ENCODE data around the gene GPAM.
A peak's percentile ranks its signal among the peaks of the same experiment; 100 is the strongest.

GPAM gene

DNA sequence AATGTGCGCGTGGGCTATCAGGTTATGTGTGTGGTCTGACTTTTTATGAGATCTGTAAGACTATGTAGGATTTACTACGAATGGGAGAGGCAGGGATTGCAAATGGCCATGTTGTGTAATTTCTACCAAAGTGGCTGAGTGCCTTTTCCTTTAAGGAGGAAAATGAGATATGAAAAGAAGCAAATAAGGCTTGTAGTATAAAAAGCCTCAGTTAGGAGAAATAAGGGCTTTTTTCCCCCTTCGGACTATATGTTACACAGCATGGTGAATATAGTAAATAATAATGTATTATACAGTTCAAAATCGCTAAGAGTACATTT, 447 bp upstream of the GPAM start:
- no peak for DNase-seq (ENCODE audit: low spot score)

DNA sequence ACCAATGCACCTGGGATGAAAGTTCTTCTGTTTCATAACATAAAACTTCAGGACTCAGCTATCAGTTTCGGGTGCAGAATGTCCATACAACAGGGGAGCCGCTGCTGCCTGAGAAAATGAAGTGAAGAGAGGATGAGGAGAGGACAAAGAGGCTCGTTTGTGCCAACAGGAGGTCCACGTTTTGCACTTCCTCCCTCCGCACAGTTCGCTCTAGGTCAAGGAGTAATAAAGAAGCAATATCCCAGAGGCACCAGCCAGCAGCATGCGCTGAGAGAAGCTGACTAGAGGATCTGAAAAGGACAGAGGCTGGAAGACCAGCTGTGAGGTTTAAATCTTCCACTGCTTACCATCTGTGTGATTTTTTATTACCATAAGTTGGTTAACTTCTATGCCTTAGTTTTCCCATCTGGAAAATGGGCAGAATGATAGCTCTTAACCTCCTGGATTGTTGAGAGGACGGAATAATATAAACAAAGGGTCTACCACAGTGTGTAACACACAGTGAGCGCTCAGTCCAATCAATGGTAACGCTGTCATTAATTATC, 709 bp downstream of the GPAM start:
- DNase-seq (ENCODE audit: low spot score) = peak; percentile 2

DNA sequence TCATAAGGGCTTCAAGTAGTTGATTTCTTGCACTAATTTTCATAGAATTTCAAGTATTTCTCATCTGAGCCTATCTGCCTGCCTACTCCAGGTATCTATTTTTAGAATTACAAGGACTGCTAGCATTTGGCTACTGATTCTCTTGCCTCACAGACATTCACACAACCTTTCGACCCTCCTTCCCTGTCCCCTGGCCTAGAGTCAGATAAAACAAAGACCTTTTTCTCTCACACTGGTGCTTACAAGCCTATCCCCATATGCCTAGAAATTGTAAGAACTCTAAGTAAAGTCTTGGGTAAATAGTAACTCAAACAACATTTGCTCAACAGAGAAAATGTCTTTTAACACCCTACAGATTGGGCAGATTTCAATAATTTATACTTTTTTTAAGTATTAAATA, 6.3 kb downstream of the GPAM start:
- no peak for DNase-seq (ENCODE audit: low spot score)

DNA sequence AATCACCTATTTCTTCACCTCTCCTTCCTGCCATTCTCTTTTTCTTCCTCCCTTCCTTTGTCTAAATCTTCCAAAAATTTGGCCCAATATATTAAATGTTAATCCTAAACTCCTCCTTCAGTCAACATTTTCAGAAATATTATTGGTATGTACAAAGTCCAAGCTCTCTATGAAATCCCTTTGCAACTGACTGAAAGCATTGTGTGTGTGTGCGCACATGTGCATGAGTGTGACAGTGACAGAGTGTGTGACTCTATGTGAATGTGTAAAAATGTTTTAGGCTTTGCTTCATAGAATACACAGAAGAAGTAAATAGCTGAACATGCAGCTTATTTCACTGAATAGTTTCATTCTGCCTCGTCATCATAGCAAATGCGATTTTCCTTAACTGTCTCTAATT, 7.0 kb downstream of the GPAM start:
- no peak for DNase-seq (ENCODE audit: low spot score)

DNA sequence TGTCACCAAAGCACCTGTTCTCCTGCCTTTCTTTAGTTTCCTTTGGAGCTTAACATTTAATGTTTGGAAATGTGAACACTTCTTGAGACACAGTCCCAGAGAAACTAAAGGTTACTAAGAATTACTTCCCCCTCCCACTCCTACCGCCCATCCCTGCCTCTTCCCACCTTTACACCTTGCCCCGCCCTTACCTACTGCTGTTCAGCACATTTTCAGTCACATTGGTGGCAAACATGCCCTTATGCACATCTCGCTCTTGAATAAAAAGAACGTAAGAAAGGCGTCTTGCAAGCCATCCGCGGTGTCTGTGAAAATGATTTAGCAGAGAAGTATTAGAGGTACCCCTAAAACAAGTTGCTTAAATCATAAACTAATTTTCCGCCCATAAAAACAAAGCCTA, 8.2 kb downstream of the GPAM start:
- DNase-seq (ENCODE audit: low spot score) = no peak

DNA sequence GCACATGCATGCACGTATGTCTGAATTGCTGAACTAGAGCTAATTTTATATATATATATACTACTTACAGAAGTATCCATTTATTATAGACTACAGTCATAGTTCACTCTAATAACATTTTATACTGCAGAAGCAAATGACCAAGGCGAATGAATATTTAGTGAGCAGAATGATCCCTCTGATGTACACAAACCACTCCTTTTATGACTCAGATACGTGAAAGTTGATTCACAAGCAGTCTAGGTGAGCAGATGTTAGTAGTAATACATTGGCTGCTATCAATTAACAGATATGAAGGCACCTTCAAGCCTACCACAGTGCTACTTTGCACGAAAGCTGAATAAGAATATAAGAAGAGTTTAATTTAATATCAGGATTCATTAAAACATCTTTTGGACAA, 10.4 kb downstream of the GPAM start:
- DNase-seq (ENCODE audit: low spot score) = no peak

DNA sequence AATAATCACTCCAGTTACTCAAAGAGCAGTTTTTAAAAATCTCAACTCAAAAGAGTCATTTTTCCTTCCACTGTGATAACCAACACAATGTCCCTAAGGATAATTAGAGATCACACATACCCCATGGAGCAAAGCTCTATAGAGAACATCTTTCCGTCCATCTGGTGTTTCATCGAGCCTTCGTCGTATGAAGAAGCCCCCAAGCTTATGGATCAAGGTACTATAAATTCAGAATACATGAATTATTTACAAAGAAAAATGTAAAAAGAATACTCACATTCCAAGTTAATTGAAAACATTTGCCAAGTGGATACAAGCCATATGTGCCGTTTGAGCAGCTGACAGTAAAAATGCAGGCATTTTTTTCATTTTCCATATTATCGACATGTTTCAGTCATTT, 14.8 kb downstream of the GPAM start:
- DNase-seq (ENCODE audit: low spot score) = no peak

DNA sequence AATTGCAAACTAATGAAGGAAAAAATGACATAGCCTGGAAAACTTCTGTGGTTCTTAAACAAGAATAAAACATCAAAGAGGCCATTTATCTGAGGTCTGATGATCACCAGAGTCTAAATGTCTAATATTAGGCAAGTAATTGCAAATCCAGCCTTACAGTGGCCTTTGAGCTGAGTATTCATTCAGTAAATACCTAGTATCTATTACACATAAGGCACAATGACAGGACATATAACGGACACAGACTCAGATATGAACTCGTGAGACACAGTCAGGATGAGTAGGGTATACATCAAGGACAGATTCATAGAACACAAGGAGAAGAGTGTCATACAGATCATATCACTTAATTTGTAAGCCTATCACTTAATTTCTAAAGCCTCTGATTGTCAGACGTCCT, 16.8 kb downstream of the GPAM start:
- no peak for DNase-seq (ENCODE audit: low spot score)

DNA sequence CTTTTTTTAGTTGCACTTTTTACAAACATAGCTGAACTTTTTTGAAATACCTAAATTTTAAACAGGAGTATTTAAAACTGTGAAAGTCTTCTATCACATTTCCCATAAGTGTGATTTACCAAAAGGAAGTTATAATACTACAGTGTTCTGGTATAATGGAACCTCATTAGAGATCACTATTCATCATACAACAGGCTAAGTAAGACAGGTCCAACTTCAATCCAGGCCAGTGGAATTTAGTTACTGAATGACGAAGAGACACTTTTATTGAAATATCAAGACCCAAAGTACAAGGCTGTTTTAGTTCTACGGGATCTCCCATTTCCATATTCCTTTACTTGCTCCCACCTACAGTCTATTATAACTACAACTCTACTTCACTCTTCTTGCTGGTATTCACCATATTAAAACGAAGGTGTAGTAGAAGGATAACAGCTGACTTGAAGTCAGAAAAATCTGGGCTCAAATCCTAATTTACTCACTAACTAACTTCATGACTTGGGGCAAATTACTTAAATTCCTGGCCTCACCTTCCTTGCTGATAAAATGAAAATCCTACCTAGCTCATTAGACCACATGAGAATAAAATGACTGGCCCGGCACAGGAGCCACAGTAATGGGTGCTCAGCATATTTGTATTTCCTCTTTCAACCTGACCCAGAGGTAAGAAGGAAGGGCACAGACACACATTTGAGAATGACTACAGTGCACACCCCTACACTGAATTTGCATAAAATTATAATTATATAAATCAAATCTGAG, 21.6 kb downstream of the GPAM start:
- no peak for DNase-seq (ENCODE audit: low spot score)

DNA sequence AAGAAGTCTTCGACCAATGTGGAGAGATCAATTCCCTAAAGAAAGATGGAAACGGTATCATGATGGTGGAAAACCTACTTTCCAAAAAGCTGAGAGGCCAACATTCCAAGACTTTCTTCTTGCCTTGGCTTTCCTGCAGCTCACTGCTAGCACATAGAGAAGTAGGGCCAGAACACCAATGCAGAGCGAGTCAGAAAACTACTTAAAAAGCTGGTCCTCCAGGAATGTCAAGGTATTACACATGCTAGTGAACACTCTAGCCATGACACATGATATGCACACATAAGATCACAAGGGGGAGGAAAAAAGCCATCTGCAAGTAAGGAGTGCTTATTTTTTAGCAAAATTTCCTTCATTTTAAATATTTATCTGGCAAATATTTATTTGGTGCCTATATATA, 22.7 kb downstream of the GPAM start:
- no peak for DNase-seq (ENCODE audit: low spot score)

DNA sequence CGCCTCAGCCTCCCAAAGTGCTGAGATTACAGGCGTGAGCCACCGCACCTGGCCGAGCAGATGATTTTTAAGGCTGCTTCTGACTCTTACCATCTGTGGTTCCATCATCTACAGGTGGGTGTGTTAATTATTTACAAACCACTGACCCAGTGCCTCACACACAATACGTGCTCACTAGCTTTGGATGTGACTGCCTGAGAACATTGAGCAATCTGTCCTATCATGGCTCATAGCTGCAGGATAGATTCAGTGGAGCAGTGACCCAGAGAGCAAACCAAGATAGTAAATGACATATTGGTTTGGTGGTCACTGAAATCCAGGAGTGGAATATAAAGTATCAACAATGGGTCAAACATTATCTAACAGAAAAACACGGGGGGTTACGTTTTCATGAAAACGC, 24.1 kb downstream of the GPAM start:
- no peak for DNase-seq (ENCODE audit: low spot score)

DNA sequence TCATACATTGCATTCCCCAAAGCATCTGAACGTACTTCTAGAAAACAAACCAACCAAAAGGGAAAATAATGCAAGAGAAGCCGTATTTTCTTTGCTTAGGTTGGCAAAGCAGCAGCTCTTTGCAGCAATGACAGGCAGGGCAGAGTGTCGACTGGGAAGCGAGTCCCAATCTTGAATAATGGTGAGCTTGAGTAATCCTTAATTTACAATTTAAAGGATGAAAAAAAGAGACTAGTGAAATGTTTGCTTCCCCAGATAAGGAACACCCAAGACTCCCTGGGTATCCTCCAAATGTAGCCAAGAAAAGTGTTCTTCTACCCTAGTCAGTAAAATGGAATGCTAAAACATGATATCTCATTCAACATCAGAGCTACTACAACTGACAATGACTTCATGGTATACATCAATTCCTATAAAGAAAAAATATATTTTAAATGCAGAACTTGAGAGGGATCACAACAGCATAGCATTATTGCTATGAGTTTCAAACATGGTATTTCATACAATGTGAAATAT, 32.0 kb downstream of the GPAM start:
- no peak for DNase-seq (ENCODE audit: low spot score)

DNA sequence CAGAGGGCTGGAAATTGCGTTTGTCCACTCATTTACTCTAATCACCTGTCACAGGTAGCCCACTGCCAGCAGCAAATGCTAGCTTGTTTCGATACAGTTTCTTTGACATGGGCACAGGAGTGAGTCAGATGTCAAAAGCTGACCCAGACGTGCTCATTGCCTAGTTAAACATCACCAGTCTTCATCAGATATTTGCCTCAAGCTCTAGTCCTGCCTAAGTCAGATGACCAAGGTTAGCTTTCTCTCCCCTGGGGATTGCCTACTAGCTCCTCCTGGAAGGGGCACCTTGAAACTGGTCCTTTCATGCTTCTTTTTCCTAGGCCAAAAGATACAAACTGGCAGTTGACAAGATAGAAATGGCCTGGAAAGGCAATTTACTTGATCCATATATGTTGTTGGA, 35.2 kb downstream of the GPAM start:
- no peak for DNase-seq (ENCODE audit: low spot score)

DNA sequence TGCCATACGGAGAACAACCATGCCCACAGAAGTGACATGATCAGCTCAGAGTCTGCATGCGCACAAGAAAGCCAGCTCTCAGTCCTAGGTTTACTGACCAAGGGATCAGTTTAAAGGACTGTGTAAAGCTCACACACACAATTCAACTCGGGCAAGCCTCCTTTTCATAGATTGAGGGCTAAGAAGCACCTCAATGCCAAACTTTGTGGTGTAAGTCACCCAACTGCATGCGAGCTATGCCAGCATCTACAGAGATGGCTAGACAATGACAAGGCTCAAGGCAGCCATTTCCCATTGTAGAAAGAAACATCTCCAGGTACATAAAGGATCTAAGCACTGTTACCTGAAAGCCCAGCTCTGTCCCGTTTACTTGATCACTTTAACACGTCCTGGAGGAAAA, 36.8 kb downstream of the GPAM start:
- DNase-seq (ENCODE audit: low spot score) = no peak

DNA sequence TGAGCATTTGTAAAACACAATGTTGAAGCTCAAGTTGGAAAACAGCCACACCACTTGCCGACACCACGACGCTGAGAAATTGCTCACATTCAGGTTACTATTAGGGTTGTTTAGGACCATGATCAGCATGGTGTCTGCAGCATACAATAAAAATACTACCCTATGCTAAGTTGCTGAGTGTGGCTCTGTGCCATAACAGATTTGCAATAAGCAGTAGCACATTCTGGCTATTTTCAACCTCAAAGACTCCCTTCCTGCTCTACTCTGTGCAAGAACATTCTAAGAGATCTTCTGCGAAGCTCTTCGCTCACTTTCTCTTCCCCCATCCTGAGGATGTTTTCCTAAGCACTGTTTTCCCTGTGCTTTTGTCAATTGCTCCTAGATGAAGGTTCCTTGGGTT, 38.3 kb downstream of the GPAM start:
- no peak for DNase-seq (ENCODE audit: low spot score)

DNA sequence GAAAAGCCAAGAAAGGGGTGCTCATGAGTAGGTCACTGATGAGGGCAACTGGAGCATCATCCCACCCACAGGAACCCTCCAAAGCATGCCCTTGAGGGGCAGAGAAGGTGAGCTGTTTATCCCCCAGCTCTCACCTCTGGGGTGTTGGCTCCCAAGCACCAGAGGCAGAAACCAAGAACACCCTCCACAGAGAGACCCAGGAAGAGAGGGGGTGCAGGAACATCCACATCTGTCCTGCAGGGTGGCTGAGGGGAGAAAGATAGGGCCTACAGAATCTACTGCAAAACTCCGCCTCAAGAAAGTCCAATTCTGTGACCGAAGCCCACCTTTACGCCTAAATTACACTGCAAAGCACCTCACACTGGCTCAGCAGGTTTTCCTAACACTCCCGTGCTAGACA, 40.1 kb downstream of the GPAM start:
- DNase-seq (ENCODE audit: low spot score) = no peak

DNA sequence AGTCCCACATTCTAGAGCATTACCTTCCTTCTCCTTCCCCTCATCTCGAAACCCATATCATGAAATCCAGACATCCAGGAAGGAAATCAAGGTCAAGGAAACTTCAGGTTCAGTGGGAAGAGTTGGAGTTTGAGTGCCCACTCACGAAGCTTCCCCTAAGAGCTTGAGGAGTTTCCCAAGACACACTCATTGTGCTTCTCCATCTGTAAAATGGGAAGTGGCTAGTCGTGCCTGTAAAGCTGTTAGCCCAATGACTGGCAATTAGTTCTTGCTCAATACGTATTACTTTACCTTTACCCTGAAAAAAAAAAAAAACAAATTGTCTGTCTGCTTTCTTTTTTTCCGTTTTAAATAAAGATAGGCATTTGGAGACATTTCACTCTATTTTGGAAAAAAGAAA, 42.3 kb downstream of the GPAM start:
- no peak for DNase-seq (ENCODE audit: low spot score)

DNA sequence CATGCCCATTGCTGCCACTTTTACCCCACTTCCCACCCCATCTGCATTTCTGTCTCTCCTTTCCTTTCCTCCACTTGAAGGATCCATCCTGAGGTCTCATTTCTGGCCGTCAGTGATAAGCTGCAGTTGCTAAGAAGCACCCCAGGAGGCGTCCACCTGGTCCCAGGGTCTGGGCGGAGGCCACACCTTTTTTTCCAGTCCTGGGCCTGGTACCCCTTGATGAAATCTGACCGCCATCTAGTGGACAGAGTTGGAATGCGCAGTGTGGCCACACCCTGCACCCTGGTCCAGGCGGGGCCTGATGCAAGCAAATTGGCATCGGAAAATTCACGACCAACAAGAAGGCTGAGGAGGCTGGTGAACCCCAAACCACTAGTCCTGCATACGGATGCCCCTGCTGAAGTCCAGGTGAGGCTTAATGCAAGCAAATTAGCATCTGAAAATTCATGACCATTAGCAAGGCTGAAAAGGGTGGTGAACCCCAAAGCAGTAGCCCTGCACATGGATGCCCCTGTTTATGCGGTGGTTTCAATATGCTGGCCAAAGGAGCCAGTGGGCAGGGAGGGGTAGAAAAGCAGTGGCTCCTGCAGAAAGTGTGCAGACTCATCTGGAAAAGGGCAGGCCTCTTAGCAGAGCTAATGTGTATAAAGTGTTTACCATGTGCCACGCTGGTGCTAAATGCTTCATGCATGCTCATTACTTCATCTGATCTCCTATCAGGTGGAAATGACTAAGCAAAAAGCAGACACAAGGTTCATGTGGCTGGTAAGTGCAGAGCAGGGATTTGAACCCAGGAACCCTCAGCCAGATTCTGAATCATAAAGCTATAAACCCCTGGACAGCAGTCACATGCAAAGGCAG, 43.2 kb downstream of the GPAM start:
- peak; percentile 87 for DNase-seq (ENCODE audit: low spot score)

DNA sequence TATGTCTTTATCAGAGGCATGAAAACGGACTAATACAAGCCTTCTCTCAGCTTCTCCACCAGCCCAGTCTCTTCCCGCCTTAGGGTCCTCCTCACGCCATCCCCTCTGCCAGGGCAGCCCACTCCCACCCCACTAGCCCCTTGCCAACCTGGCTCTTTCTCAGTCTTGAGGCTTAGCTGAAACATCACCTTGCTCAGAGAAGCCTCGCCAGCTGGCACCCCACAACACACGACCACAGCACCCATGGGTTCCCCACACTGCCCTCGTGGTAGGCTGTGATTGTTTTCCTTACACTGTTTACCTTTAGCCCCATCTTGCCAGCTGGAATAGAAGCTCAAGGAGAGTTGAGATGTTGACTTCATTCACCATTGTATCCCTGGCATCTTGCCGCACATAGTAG, 44.4 kb downstream of the GPAM start:
- no peak for DNase-seq (ENCODE audit: low spot score)

DNA sequence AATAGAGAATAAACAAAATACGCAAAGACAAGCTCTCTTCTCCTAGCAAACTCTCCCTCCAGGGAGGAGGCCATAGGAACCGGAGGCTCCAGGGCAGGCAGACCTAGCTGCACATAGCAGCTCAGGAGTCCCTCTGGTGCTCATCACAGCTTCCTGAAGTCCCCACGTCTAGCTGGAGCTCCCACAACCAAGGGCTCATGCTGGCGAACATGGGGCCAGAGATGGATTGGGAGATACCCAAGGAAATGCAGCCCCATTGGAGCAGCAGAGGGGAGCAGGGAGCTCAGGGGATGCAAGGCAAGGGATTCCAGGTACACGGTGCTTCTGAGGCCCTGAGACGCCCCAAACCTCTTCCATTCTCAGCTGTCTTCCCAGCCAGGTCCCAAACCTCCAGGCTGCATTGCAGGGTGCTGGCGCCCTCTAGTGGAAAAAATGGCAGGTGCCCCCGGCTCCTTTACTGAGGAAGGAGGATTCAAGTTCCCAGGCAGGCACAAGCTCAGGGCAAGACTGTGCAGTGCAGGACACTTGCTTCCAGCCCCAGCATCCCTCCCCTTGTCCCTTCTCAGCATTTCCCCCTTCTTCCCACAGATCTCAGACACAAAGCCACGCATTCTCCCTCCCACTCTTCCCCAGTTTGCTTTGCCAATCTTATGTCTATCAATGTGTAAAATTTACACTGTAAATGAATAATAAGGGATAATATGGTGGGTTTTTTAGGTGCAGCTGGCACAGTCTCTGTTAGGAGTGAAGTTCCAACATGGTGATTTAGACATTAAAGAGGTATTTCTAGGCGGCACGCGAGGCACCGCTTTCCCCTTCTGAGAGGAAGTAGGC, 46.2 kb downstream of the GPAM start:
- peak; percentile 89 for DNase-seq (ENCODE audit: low spot score)

DNA sequence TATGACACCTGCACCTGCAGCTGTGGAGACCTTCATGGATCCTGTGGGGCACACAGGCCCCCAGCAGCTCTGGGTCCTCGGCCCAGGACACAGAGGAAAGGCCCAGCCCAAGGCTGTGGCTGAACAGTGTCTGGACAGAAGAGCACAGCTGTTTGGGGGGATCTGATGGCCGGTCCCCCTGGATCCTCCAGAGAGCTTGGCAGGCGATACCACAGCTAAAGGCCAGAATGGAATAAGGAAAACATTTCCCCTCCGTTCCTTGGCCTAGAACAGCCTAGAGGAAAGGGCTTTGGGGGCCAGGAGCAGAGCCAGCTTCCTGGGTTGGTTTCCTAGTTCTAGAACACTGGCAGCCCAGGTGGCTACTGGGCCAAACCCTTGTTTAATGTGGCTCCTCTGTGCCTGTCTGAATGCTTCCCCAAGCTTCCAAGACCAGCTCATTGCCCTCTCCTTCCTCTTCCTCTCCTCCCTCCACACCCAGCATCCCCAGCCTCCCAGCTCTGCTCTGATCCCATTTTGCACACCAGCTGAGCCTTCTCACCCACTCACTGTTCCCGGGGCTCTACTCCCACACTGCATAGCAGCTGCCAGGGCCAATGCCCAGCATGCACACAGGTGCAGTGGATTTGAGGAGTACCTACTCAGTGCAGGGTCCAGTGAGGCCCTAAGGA, 46.9 kb downstream of the GPAM start:
- DNase-seq (ENCODE audit: low spot score) = no peak

DNA sequence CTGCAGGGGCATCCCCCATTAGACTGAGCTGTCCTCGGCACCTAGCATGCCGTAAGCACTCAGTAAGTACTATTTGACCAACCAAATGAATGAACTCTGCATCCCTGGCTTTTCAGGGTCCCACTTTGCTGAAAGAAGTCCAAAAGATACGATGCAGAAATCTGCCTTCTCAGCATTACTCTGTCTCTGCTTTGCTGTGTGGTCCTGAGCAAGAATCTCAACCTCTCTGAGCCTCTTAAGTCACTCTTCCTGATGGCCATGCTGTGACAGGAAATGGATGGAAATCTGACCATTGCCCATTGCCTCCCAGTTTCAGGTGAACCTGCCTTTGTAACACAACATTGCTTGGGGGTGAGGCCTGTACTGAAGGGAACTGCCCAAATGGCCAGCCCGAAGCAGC, 48.0 kb downstream of the GPAM start:
- no peak for DNase-seq (ENCODE audit: low spot score)

All from cerebellar cortex (tissue), 1 donor.